Esophagus muscularis mucosa (tissue), 4 donors: ENCODE results near the gene LTBP4. TPM values are rescaled to one million over a fixed set of nuclear protein-coding genes. Genes with fewer than 3 reads are reported as not detected.

ENCODE experiments used
- DNase-seq: peaks from one replicate; pipeline ENCODE4 v3.0.0-alpha.2; 2017; ENCODE audit errors: extremely low spot score
- H3K27ac ChIP-seq, 4 donors: fragments of 200-600 bp; sonication (generic); replicated peaks in 1 of 4; 1 replicate in 3 of 4; 2 replicates in 1 of 4; pipeline ENCODE4 v1.5.1; 2016 to 2019; ENCODE audit warnings: mild to moderate bottlenecking in 1 of 4
- H3K27me3 ChIP-seq, 4 donors: fragments of 200-600 bp; sonication (generic); one replicate each; pipeline versions ENCODE4 v1.5.1 to v1.6.0; 2016 to 2019
- H3K36me3 ChIP-seq, 4 donors: fragments of 200-600 bp; sonication (generic); one replicate each; pipeline ENCODE4 v1.5.1; 2016 to 2019
- H3K4me1 ChIP-seq, 4 donors: fragments of 200-600 bp; sonication (generic); one replicate each; pipeline ENCODE4 v1.5.1; 2016 to 2019
- H3K4me3 ChIP-seq, 4 donors: fragments of 200-600 bp; sonication (generic); 1 replicate in 2 of 4; 2 replicates in 2 of 4; pipeline ENCODE4 v1.5.1; 2016 to 2019; ENCODE audit warnings: mild to moderate bottlenecking in 4 of 4, moderate library complexity in 1 of 4
- H3K9me3 ChIP-seq, 4 donors: fragments of 200-600 bp; sonication (generic); 1 replicate in 3 of 4; 2 replicates in 1 of 4; pipeline ENCODE4 v1.5.1; 2016 to 2019
- CTCF ChIP-seq, 3 experiments: fragments of 200-600 bp in 2 of 3; fragments of 450-650 bp in 1 of 3; sonication (generic) in 2 of 3; IDR thresholded peaks; one replicate each; pipeline ENCODE4 v1.5.1; 2017 to 2019; ENCODE audit warnings: antibody characterized with exemption in 3 of 3, mild to moderate bottlenecking in 2 of 3, moderate library complexity in 1 of 3
- EP300 ChIP-seq: sonication (generic); formaldehyde crosslinking; IDR thresholded peaks from one replicate; pipeline ENCODE4 v1.6.1; 2017; ENCODE audit warnings: antibody characterized with exemption
- POLR2A ChIP-seq: fragments of 450-650 bp; IDR thresholded peaks from one replicate; pipeline ENCODE4 v1.6.1; 2017; ENCODE audit warnings: antibody characterized with exemption, moderate library complexity, mild to moderate bottlenecking, low read depth
- POLR2AphosphoS5 ChIP-seq, 2 donors: sonication (generic); formaldehyde crosslinking; IDR thresholded peaks; one replicate each; pipeline ENCODE4 v1.6.1; 2017; ENCODE audit warnings: antibody characterized with exemption in 2 of 2
- WGBS: methylation state at CpG from one replicate; pipeline ENCODE4 v1.1.5; 2018; 5-methylcytosine and 5-hydroxymethylcytosine counted together
- intact Hi-C: fragments of 100-400 bp; cut with DNase I; formaldehyde crosslinking; loops from one replicate; pipeline ENCODE4 v1.15.1; 2023
- total RNA-seq, 4 donors: library from RNA; depleted of rRNA; stranded (reverse); fragments of >200 nt; gene quantifications; one replicate each; pipeline versions ENCODE4 v1.1.0 to v1.2.1, GENCODE V29; 2016

Gene LTBP4
- total RNA-seq, 4 donors from 2014 or later: 358 to 430 (median 397) TPM

- H3K36me3 ChIP-seq: peaks cover 69 to 76% (median 74%) of the 10 kb centered on the region in 4 donors
These were observed 67.9 kb downstream of the LTBP4 start for GRCh38 chr19:40668991-40669614.

GRCh38 chr19:40671404-40671803 lies 70.2 kb downstream of the LTBP4 start:
- Histone ChIP-seq H3K4me1 (peaks cover 0 to 4% (median 0%) of the 10 kb centered on the region in 4 donors), H3K36me3 (peaks cover 78 to 99% (median 95%) of the 10 kb centered on the region in 4 donors), H3K9me3 (no peaks in the 10 kb centered on the region), H3K27me3 (no peaks in the 10 kb centered on the region), H3K4me3 (no peak overlapping the region), H3K27ac (no peak overlapping the region)
- TF ChIP-seq EP300 (no peak), CTCF (IDR thresholded peaks at IDR 0.05) (no peak), POLR2A (no peak), POLR2AphosphoS5 (IDR thresholded peaks at IDR 0.05) (no peak)
- no peak for DNase-seq
- intact Hi-C loops: no loop called here
- 77% methylated on average over 8 of the region's 9 CpGs for WGBS

More at GRCh38 chr19:40668991-40669614, 67.9 kb downstream of the LTBP4 start:
- TF ChIP-seq POLR2A: no peak
- no peak for TF ChIP-seq POLR2AphosphoS5 (IDR thresholded peaks at IDR 0.05)
- no peak for TF ChIP-seq EP300
- no peak for TF ChIP-seq CTCF (IDR thresholded peaks at IDR 0.05)
- no peak overlapping the region for H3K27ac ChIP-seq
- no peaks in the 10 kb centered on the region for H3K27me3 ChIP-seq
- no peak overlapping the region for H3K4me3 ChIP-seq
- no peaks in the 10 kb centered on the region for H3K9me3 ChIP-seq
- peaks cover 2 to 4% (median 3%) of the 10 kb centered on the region in 4 donors for H3K4me1 ChIP-seq
- intact Hi-C loops: loop anchor here (10.0 kb wide), 1 partner anchor 476 kb away; no protein-coding TSS in a partner anchor
- no peak for DNase-seq
- 92% methylated on average over 5 of the region's 7 CpGs for WGBS

- intact Hi-C loops: no loop called here
- no peak for DNase-seq
These were observed 70.9 kb downstream of the LTBP4 start for GRCh38 chr19:40672038-40672437.

GRCh38 chr19:40672573-40673299 lies 71.6 kb downstream of the LTBP4 start:
- DNase-seq: no peak
- no peaks in the 10 kb centered on the region for H3K9me3 ChIP-seq
- TF ChIP-seq CTCF (IDR thresholded peaks at IDR 0.05): no peak
- TF ChIP-seq POLR2AphosphoS5 (IDR thresholded peaks at IDR 0.05): no peak
- TF ChIP-seq POLR2A: no peak
- TF ChIP-seq EP300: no peak
- peaks cover 0 to 4% (median 0%) of the 10 kb centered on the region in 4 donors for H3K4me1 ChIP-seq
- no peak overlapping the region for H3K27ac ChIP-seq
- WGBS: 93% methylated on average over 7 of the region's 7 CpGs
- peaks cover 81 to 100% (median 98%) of the 10 kb centered on the region in 4 donors for H3K36me3 ChIP-seq
- intact Hi-C loops: no loop called here
- H3K27me3 ChIP-seq: no peaks in the 10 kb centered on the region
- H3K4me3 ChIP-seq: no peak overlapping the region

More at GRCh38 chr19:40672038-40672437, 70.9 kb downstream of the LTBP4 start:
- H3K4me3 ChIP-seq: no peak overlapping the region
- H3K9me3 ChIP-seq: no peaks in the 10 kb centered on the region
- H3K27ac ChIP-seq: no peak overlapping the region
- WGBS: 80% methylated on average over 2 of the region's 2 CpGs
- no peaks in the 10 kb centered on the region for H3K27me3 ChIP-seq
- peaks cover 0 to 4% (median 0%) of the 10 kb centered on the region in 4 donors for H3K4me1 ChIP-seq
- H3K36me3 ChIP-seq: peaks cover 82 to 100% (median 98%) of the 10 kb centered on the region in 4 donors
- TF ChIP-seq CTCF (IDR thresholded peaks at IDR 0.05): no peak
- TF ChIP-seq POLR2AphosphoS5 (IDR thresholded peaks at IDR 0.05): no peak
- TF ChIP-seq EP300: no peak
- TF ChIP-seq POLR2A: no peak
